Measurements from ENCODE around the gene TRIM3. TPM values are rescaled to one million over a fixed set of nuclear protein-coding genes. Genes with fewer than 3 reads are reported as not detected.
A peak's percentile ranks its signal among the peaks of the same experiment; 100 is the strongest.
"Not testable (repeated sequence)": the region's sequence is repeated elsewhere in the genome, so short reads cannot be mapped to it uniquely, and the experiment has no call there.

Gene TRIM3
- 10 to 100 TPM in 6 of 8 experiments, 1 to 10 TPM in 2; 5.8 to 30.3 (median 19.5) TPM for total RNA-seq

GRCh38 chr11:6473451-6474412 is at the start of gene TRIM3:
Gene TRIM3, minus strand, starts transcription at chr11:6473941. Its CDS starts 8,246 bp downstream, at chr11:6465695.
- Histone ChIP-seq H3K4me1 (replicated peaks in 1 of 2) (peaks cover 15 to 16% of the 10 kb centered on the region in 2 donors), H3K4me3 (peak within 1 kb of the TSS; percentile 49 to 90 (median 50)), H3K27ac (peak within 1 kb of the TSS; percentile 85 to 86)
- WGBS, 10 experiments, result 0 to 18% (median 2%) methylated on average over 3 to 10 of the region's 87 CpGs; no CpG with 5 or more reads in 7 of the 10 experiments
- ATAC-seq (replicated peaks in 6 of 8), result peak; percentile 69 to 87 (median 80)
- in situ Hi-C loops (cut with MboI; ENCODE audit: low pct_unique_long_range_greater_than_20kb in 2 of 9, low sequenced_read_pairs in 9 of 9, unreplicated experiment in 9 of 9), result no loop called here

GRCh38 chr11:6523253-6523652 is 49.5 kb upstream of the TRIM3 start:
- no peak overlapping the region for H3K27ac ChIP-seq
- in situ Hi-C loops (cut with MboI; ENCODE audit: low pct_unique_long_range_greater_than_20kb in 2 of 9, low sequenced_read_pairs in 9 of 9, unreplicated experiment in 9 of 9), result no loop called here
- no peak overlapping the region for H3K4me3 ChIP-seq
- WGBS, 10 experiments, result 0 to 100% (median 15%) methylated on average over 1 of the region's 1 CpG
- H3K4me1 ChIP-seq (replicated peaks in 1 of 2), result no peaks in the 10 kb centered on the region
- ATAC-seq (replicated peaks in 6 of 8), result peak in 2 of 8 experiments; percentile 42 to 56

- H3K4me3 ChIP-seq; H3K4me1 ChIP-seq (replicated peaks in 1 of 2); H3K27ac ChIP-seq; in situ Hi-C loops (cut with MboI; ENCODE audit: low pct_unique_long_range_greater_than_20kb in 2 of 9, low sequenced_read_pairs in 9 of 9, unreplicated experiment in 9 of 9); ATAC-seq (replicated peaks in 6 of 8): not testable (repeated sequence)
- 82 to 100% (median 95%) methylated on average over 1 to 3 of the region's 3 CpGs for WGBS, 10 experiments
Observed at GRCh38 chr11:6521946-6522345, 48.2 kb upstream of the TRIM3 start.

GRCh38 chr11:6520265-6520664 is 46.5 kb upstream of the TRIM3 start:
- no peak overlapping the region for H3K4me3 ChIP-seq
- H3K4me1 ChIP-seq (replicated peaks in 1 of 2), result no peaks in the 10 kb centered on the region
- in situ Hi-C loops (cut with MboI; ENCODE audit: low pct_unique_long_range_greater_than_20kb in 2 of 9, low sequenced_read_pairs in 9 of 9, unreplicated experiment in 9 of 9), result no loop called here
- WGBS, 10 experiments, result 67 to 100% (median 93%) methylated on average over 1 to 3 of the region's 3 CpGs; no CpG with 5 or more reads in 4 of the 10 experiments
- no peak for ATAC-seq (replicated peaks in 6 of 8)
- H3K27ac ChIP-seq, result no peak overlapping the region

DNA sequence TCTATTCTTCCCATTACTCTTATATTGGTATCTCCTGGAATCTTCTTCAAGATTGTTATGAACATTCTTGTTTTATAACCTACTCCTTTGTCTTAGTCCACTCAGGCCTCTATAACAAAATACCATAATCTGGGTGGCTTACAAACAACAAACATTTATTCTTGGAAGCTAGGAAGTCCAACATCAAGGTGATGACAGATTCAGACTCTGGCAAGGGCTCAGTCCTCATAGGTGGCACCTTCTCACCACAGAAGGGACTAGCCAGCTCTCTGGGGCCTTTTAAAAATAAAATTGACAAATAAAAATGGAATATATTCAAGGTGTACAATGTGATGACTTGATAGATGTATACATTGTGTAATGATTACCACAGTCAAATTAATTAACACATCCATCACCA is 43.1 kb upstream of the TRIM3 start:
- Histone ChIP-seq H3K4me1 (replicated peaks in 1 of 2) (no peaks in the 10 kb centered on the region), H3K27ac (no peak overlapping the region), H3K4me3 (no peak overlapping the region)
- ATAC-seq (replicated peaks in 6 of 8), result no peak
- in situ Hi-C loops (cut with MboI; ENCODE audit: low pct_unique_long_range_greater_than_20kb in 2 of 9, low sequenced_read_pairs in 9 of 9, unreplicated experiment in 9 of 9), result no loop called here

DNA sequence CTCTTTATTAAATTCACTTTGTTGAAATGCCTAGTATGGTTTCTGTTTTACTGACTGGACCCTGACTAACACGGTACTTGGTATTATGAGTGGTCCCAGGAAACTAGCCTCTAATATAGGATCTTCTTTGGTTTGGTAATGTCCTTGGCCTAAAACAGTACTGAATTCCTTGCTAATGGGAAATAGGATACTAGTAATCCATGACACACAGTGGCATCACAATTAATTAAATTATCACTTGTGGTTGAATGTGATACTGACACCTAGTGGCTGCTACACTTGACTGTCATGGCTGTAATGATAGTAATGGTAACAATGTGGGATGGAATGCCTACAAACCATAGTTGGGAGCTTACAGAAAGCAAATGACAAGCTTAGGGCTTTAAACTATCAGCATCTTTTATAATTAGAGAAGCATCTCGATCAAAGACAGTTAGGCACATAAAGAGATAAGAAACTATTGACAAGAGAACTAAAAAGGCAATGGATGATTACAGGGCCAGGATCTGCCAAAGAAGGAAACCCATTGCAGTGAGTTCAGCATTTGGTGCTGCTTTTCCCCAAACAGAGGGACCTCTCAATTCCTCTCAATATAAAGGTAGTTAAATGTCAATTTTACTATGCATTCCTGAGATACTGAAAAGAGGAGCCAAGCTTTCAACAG is 32.0 kb upstream of the TRIM3 start:
- H3K4me3 ChIP-seq, result no peak overlapping the region
- in situ Hi-C loops (cut with MboI; ENCODE audit: low pct_unique_long_range_greater_than_20kb in 2 of 9, low sequenced_read_pairs in 9 of 9, unreplicated experiment in 9 of 9), result no loop called here
- H3K4me1 ChIP-seq (replicated peaks in 1 of 2), result no peaks in the 10 kb centered on the region
- H3K27ac ChIP-seq, result no peak overlapping the region
- peak in 6 of 8 experiments; percentile 45 to 99 (median 82) for ATAC-seq (replicated peaks in 6 of 8)
- WGBS, 10 experiments, result 0 to 55% (median 17%) methylated on average over 1 to 2 of the region's 2 CpGs; no CpG with 5 or more reads in 1 of the 10 experiments

GRCh38 chr11:6504166-6504565 is 30.4 kb upstream of the TRIM3 start:
- H3K4me1 ChIP-seq (replicated peaks in 1 of 2), result no peaks in the 10 kb centered on the region
- H3K27ac ChIP-seq, result no peak overlapping the region
- ATAC-seq (replicated peaks in 6 of 8), result peak in 1 of 8 experiments; percentile 67
- in situ Hi-C loops (cut with MboI; ENCODE audit: low pct_unique_long_range_greater_than_20kb in 2 of 9, low sequenced_read_pairs in 9 of 9, unreplicated experiment in 9 of 9), result no loop called here
- WGBS, 10 experiments, result 51 to 100% (median 76%) methylated on average over 2 to 3 of the region's 3 CpGs; no CpG with 5 or more reads in 4 of the 10 experiments
- H3K4me3 ChIP-seq, result no peak overlapping the region

DNA sequence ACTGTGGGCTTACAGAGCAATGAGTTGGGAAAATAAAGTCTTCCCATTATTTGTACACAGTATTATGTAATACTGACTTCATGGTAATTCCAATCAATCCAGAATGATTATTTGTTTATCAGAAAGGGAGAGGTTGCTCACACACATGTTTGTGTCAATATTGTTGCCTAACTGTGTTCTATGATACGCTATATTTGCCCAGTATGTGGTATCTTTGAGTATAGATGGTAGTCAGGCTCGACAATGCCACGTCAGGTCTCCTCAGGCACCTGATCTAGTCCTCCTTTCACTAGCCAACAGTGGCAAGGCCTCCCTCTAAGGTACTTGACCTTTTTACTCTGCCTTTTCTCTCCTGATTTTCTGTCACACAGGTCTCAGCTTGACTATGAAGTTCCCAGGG is 28.6 kb upstream of the TRIM3 start:
- in situ Hi-C loops (cut with MboI; ENCODE audit: low pct_unique_long_range_greater_than_20kb in 2 of 9, low sequenced_read_pairs in 9 of 9, unreplicated experiment in 9 of 9), result no loop called here
- Histone ChIP-seq H3K27ac (no peak overlapping the region), H3K4me3 (no peak overlapping the region), H3K4me1 (replicated peaks in 1 of 2) (no peaks in the 10 kb centered on the region)
- WGBS, 10 experiments, result 84 to 100% (median 97%) methylated on average over 1 to 3 of the region's 3 CpGs; no CpG with 5 or more reads in 4 of the 10 experiments
- ATAC-seq (replicated peaks in 6 of 8), result no peak

- Histone ChIP-seq H3K4me3 (no peak overlapping the region), H3K4me1 (replicated peaks in 1 of 2) (no peaks in the 10 kb centered on the region), H3K27ac (no peak overlapping the region)
- in situ Hi-C loops (cut with MboI; ENCODE audit: low pct_unique_long_range_greater_than_20kb in 2 of 9, low sequenced_read_pairs in 9 of 9, unreplicated experiment in 9 of 9), result no loop called here
- 80 to 100% (median 97%) methylated on average over 1 to 4 of the region's 5 CpGs; no CpG with 5 or more reads in 6 of the 10 experiments for WGBS, 10 experiments
- ATAC-seq (replicated peaks in 6 of 8), result peak in 1 of 8 experiments; percentile 16
Observed at GRCh38 chr11:6498544-6498943, 24.8 kb upstream of the TRIM3 start.

GRCh38 chr11:6498121-6498520 is 24.4 kb upstream of the TRIM3 start:
- H3K4me3 ChIP-seq, result no peak overlapping the region
- ATAC-seq (replicated peaks in 6 of 8), result peak in 2 of 8 experiments; percentile 4 to 8
- no peak overlapping the region for H3K27ac ChIP-seq
- 0 to 90% (median 52%) methylated on average over 1 to 4 of the region's 7 CpGs; no CpG with 5 or more reads in 4 of the 10 experiments for WGBS, 10 experiments
- in situ Hi-C loops (cut with MboI; ENCODE audit: low pct_unique_long_range_greater_than_20kb in 2 of 9, low sequenced_read_pairs in 9 of 9, unreplicated experiment in 9 of 9), result no loop called here
- no peaks in the 10 kb centered on the region for H3K4me1 ChIP-seq (replicated peaks in 1 of 2)

DNA sequence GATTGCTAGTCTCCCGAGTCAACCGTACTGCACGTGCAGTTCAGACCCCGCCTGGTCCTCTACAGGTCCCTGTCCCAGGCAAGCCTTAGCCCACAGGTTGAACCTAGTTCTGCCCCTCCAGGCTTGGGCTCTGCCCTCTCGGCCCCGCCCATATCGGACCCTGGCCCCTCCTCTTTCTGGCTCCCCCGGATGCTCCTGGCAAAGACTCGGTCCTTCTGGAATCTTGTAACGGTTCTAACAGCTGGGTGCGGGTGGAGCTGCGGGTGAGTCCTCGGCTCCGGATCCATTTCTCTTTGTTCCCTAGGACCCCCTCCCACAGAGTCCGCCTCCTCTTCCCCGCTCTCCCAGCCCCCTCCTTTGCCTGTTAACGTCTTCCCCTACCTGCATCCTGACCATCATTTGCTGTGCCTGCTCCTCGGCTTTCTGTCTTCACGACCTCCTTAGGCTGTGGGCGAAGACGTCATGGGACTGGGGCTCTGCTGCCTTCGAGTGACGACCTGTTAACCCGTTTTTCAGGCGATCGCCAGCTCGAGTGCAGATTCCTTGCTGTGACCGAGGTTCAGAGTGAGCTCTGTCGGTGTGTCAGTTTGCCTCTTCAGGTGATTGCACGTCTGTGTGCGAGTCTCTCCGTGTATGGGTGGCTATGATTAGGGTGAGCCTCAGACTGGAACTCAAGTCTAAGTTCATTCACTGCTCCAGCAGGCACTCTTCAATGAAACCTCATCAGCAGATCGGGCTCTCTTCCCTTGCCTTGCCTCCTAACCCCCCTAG is 23.5 kb upstream of the TRIM3 start, which contains the start of gene DNHD1:
DNHD1 (plus strand) TSS at position 212 of the 771 bp plus-strand sequence. CDS start 936 bp downstream, outside the sequence.
- Histone ChIP-seq H3K4me3 (no peak within 1 kb of the TSS), H3K27ac (no peak within 1 kb of the TSS), H3K4me1 (replicated peaks in 1 of 2) (no peaks in the 10 kb centered on the region)
- 30 to 100% (median 58%) methylated on average over 1 to 6 of the region's 33 CpGs; no CpG with 5 or more reads in 6 of the 10 experiments for WGBS, 10 experiments
- in situ Hi-C loops (cut with MboI; ENCODE audit: low pct_unique_long_range_greater_than_20kb in 2 of 9, low sequenced_read_pairs in 9 of 9, unreplicated experiment in 9 of 9), result no loop called here
- peak in 2 of 8 experiments; percentile 19 to 21 for ATAC-seq (replicated peaks in 6 of 8)

DNA sequence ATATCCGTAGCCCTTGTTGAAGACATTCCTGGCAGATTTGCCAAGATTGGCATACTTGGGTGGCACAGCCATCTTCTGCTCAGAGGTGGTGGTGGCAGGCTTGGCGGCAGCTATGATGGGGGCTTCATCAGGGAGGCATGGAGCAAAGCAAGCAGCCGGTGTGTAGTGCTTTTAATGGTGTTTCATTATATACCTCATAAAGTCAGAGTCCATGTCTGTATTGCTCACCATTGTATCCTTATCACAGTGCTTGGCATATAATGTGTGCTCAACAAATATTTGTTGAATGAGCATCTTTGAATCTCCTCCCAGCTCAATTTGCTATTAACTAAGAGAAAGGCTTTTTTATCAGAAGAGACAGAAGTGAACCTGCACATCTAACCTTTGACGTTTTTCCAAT is 15.6 kb upstream of the TRIM3 start:
- no peaks in the 10 kb centered on the region for H3K4me1 ChIP-seq (replicated peaks in 1 of 2)
- no peak overlapping the region for H3K4me3 ChIP-seq
- ATAC-seq (replicated peaks in 6 of 8), result no peak
- WGBS, 10 experiments, result 60 to 100% (median 94%) methylated on average over 1 to 4 of the region's 4 CpGs; no CpG with 5 or more reads in 1 of the 10 experiments
- H3K27ac ChIP-seq, result no peak overlapping the region
- in situ Hi-C loops (cut with MboI; ENCODE audit: low pct_unique_long_range_greater_than_20kb in 2 of 9, low sequenced_read_pairs in 9 of 9, unreplicated experiment in 9 of 9), result no loop called here

Data from motor neuron (in vitro differentiated cells).